HG03575 (cell line): ENCODE measurements around the gene LRCH2.
"Not testable (repeated sequence)": the region's sequence is repeated elsewhere in the genome, so short reads cannot be mapped to it uniquely, and the experiment has no call there.

Experiments
- ATAC-seq: cut with Tn5 transposase; IDR thresholded peaks from one replicate; pipeline ENCODE4 v1.9.1; 2021; ENCODE audit not compliant: unreplicated experiment, insufficient number of reproducible peaks, low FRiP score; ENCODE audit errors: extremely low read depth

LRCH2 gene

GRCh38 chrX:115214605-115215004 lies 19.3 kb downstream of the LRCH2 start:
- ATAC-seq: no peak

GRCh38 chrX:115214151-115214550 lies 19.7 kb downstream of the LRCH2 start:
- ATAC-seq: no peak

- ATAC-seq: not testable (repeated sequence)
Observed at GRCh38 chrX:115209547-115209946, 24.3 kb downstream of the LRCH2 start.

- ATAC-seq: no peak
Observed at GRCh38 chrX:115204040-115204439, 29.9 kb downstream of the LRCH2 start.

GRCh38 chrX:115192244-115192700 lies 41.6 kb downstream of the LRCH2 start:
- no peak for ATAC-seq

- no peak for ATAC-seq
Observed at GRCh38 chrX:115191490-115192243, 42.2 kb downstream of the LRCH2 start.

- ATAC-seq: no peak
Observed at GRCh38 chrX:115190636-115191489, 43.0 kb downstream of the LRCH2 start.

GRCh38 chrX:115189646-115190635 lies 44.0 kb downstream of the LRCH2 start:
- no peak for ATAC-seq

- ATAC-seq: no peak
Observed at GRCh38 chrX:115189110-115189509, 44.8 kb downstream of the LRCH2 start, which contains the start of gene RBMXL3. Gene RBMXL3, plus strand, starts transcription at chrX:115189410. Its CDS starts 32 bp downstream, at chrX:115189442.

- ATAC-seq: no peak
Observed at GRCh38 chrX:115183980-115184379, 49.9 kb downstream of the LRCH2 start.

GRCh38 chrX:115178473-115178872 lies 55.4 kb downstream of the LRCH2 start:
- no peak for ATAC-seq

- ATAC-seq: no peak
Observed at GRCh38 chrX:115177932-115178331, 56.0 kb downstream of the LRCH2 start.

- no peak for ATAC-seq
Observed at GRCh38 chrX:115174548-115174947, 59.3 kb downstream of the LRCH2 start.

GRCh38 chrX:115173181-115173580 lies 60.7 kb downstream of the LRCH2 start:
- ATAC-seq: no peak

- no peak for ATAC-seq
Observed at GRCh38 chrX:115147220-115147619, 86.7 kb downstream of the LRCH2 start.

- ATAC-seq: no peak
Observed at GRCh38 chrX:115142057-115142456, 91.8 kb downstream of the LRCH2 start.

GRCh38 chrX:115138040-115138439 lies 95.9 kb downstream of the LRCH2 start:
- ATAC-seq: no peak

- ATAC-seq: no peak
Observed at GRCh38 chrX:115134382-115134781, 99.5 kb downstream of the LRCH2 start.

GRCh38 chrX:115112411-115112810 lies 121.5 kb downstream of the LRCH2 start:
- ATAC-seq: no peak
